Epithelial cell of proximal tubule (primary cell): ENCODE measurements around the gene MYL12B. TPM values are rescaled to one million over a fixed set of nuclear protein-coding genes. Genes with fewer than 3 reads are reported as not detected.

Source experiments
- DNase-seq: peaks from one replicate; pipeline ENCODE4 v3.0.0-alpha.2; 2011; ENCODE audit warnings: low read depth
- H3K4me3 ChIP-seq: 2 replicates; pipeline ENCODE4 v1.5.1; 2011; ENCODE audit warnings: low read depth, mild to moderate bottlenecking, low read length
- CTCF ChIP-seq: conservative IDR thresholded peaks from 2 replicates; pipeline ENCODE4 v1.5.1; 2012; ENCODE audit warnings: low read depth, mild to moderate bottlenecking, low read length
- total RNA-seq: library from RNA; depleted of rRNA; stranded (reverse); fragments of >200 nt; gene quantifications from 2 replicates; pipeline ENCODE4 v1.2.3, GENCODE V29; 2015

Gene MYL12B
- total RNA-seq, 1 donor from 2014 or later: 563 TPM

- TF ChIP-seq CTCF: no peak
- peak overlapping the region; percentile 68 for H3K4me3 ChIP-seq
- DNase-seq: no peak
These were observed 550 bp downstream of the MYL12B start for GRCh38 chr18:3262234-3263131.

GRCh38 chr18:3263132-3263700, 1.3 kb downstream of the MYL12B start:
- no peak for DNase-seq
- H3K4me3 ChIP-seq: peak overlapping the region; percentile 68
- TF ChIP-seq CTCF: no peak

- H3K4me3 ChIP-seq: peak overlapping the region; percentile 68
- no peak for TF ChIP-seq CTCF
- DNase-seq: no peak
These were observed 2.4 kb downstream of the MYL12B start for GRCh38 chr18:3264362-3264761.

GRCh38 chr18:3265564-3266033, 3.7 kb downstream of the MYL12B start:
- TF ChIP-seq CTCF: no peak
- DNase-seq: no peak
- H3K4me3 ChIP-seq: no peak overlapping the region

GRCh38 chr18:3266062-3266608, 4.2 kb downstream of the MYL12B start:
- TF ChIP-seq CTCF: no peak
- H3K4me3 ChIP-seq: no peak overlapping the region
- no peak for DNase-seq

- TF ChIP-seq CTCF: no peak
These were observed 6.4 kb downstream of the MYL12B start for GRCh38 chr18:3268306-3268705.

More at GRCh38 chr18:3268306-3268705, 6.4 kb downstream of the MYL12B start:
- no peak for DNase-seq
- H3K4me3 ChIP-seq: no peak overlapping the region
